ENCODE results near the gene EFCAB6.

- TF ChIP-seq ATF7 (IDR thresholded peaks at IDR 0.05; ENCODE audit: low read depth) (no peak), CTCF (IDR thresholded peaks at IDR 0.05 in 2 of 3, conservative IDR thresholded peaks at IDR 0.05 in 1 of 3; ENCODE audit: control insufficient read depth in 2 of 3, extremely low read depth in 1 of 3, insufficient read depth in 1 of 3, low read depth in 3 of 3, low read length in 3 of 3) (no peak), CBX3 (IDR thresholded peaks at IDR 0.05; ENCODE audit: borderline replicate concordance, low read depth) (no peak), ZNF274 (IDR thresholded peaks at IDR 0.05; ENCODE audit: insufficient read depth, insufficient read length) (no peak), BRCA1 (IDR thresholded peaks at IDR 0.05; ENCODE audit: low read depth, low read length) (no peak), POLR2AphosphoS5 (IDR thresholded peaks at IDR 0.05; ENCODE audit: low read length) (no peak), CHD2 (IDR thresholded peaks at IDR 0.05; ENCODE audit: borderline replicate concordance, low read depth, low read length) (no peak), CREM (IDR thresholded peaks at IDR 0.05; ENCODE audit: low read depth) (no peak)
These were observed 37.7 kb downstream of the EFCAB6 start for GRCh38 chr22:43774318-43774915.

Data from GM12878 (cell line).